ENCODE results near the gene GLRX2.
A peak's percentile ranks its signal among the peaks of the same experiment; 100 is the strongest.

GLRX2 gene

DNA sequence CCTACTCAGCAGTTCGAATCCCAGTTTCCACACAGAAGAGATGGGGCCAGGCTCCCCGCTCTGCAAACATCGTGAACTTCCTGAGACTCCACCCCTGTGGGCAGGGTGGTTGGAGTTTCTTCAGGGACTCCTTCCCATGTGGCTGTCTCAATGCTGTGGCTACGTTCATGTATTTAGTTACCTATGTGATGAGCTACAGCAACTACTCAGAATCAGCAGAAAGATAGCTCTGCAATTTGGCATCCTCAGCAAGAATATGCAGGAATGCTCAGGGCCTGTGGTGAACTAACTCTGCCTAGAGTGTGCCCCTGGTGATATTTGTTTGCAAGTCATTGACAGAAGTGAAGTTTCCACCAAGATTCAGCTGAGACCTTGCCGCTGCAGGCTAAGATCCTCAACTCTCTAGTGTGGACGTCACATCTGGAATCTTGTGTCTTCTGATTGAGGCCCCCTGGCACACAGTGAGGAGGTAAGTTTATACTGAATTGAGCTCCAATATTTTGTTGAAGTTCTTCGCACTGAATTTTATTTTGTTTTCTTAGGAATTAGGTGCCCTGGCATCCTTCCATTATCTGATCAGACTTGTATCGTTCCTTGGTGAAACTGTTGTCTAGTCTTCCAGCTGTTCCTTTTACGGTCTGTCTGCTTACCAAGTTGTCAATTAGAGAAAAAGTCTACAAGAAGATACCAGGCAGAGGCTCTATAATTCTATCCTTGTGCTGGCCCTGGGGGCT lies 8.2 kb upstream of the GLRX2 start:
- H3K4me3 ChIP-seq (replicated peaks; ENCODE audit: low read depth, low read length): no peak overlapping the region
- DNase-seq (ENCODE audit: extremely low read depth, low read depth): no peak
- TF ChIP-seq, protein P1, sequence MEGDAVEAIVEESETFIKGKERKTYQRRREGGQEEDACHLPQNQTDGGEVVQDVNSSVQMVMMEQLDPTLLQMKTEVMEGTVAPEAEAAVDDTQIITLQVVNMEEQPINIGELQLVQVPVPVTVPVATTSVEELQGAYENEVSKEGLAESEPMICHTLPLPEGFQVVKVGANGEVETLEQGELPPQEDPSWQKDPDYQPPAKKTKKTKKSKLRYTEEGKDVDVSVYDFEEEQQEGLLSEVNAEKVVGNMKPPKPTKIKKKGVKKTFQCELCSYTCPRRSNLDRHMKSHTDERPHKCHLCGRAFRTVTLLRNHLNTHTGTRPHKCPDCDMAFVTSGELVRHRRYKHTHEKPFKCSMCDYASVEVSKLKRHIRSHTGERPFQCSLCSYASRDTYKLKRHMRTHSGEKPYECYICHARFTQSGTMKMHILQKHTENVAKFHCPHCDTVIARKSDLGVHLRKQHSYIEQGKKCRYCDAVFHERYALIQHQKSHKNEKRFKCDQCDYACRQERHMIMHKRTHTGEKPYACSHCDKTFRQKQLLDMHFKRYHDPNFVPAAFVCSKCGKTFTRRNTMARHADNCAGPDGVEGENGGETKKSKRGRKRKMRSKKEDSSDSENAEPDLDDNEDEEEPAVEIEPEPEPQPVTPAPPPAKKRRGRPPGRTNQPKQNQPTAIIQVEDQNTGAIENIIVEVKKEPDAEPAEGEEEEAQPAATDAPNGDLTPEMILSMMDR (IDR thresholded peaks at IDR 0.05; ENCODE audit: low read depth, low read length, missing control alignments): no peak

DNA sequence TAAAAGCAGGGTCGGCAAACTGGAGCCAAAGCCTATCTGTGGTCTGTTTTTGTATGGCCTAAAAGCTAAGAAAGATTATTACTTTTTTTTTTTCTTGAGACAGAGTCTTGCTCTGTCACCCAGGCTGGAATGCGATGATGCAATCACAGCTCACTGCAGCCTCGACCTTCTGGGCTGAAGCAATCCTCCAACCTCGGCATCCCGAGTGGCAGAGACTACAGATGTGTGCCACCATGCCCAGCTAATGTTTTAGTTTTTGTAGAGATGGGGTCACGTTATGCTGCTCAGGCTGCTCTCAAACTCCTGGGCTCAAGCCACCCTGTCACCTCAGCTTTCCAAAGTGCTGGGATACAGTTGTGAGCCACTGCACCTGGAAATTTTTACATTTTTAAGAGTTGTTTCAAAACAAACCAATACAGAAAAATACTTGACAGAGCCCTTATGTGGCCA lies 6.5 kb upstream of the GLRX2 start:
- peak; percentile 36 for DNase-seq (ENCODE audit: extremely low read depth, low read depth)

GRCh38 chr1:193110864-193111263 lies 5.7 kb upstream of the GLRX2 start:
- H3K4me3 ChIP-seq (replicated peaks; ENCODE audit: low read depth, low read length): no peak overlapping the region
- no peak for DNase-seq (ENCODE audit: extremely low read depth, low read depth)
- TF ChIP-seq, protein P1 (IDR thresholded peaks at IDR 0.05; ENCODE audit: low read depth, low read length, missing control alignments): no peak

More for the DNA sequence above, 6.5 kb upstream of the GLRX2 start:
- TF ChIP-seq, protein P1 (IDR thresholded peaks at IDR 0.05; ENCODE audit: low read depth, low read length, missing control alignments): no peak
- no peak overlapping the region for H3K4me3 ChIP-seq (replicated peaks; ENCODE audit: low read depth, low read length)

GRCh38 chr1:193110246-193110645 lies 5.0 kb upstream of the GLRX2 start:
- TF ChIP-seq, protein P1 (IDR thresholded peaks at IDR 0.05; ENCODE audit: low read depth, low read length, missing control alignments): no peak
- DNase-seq (ENCODE audit: extremely low read depth, low read depth): no peak
- H3K4me3 ChIP-seq (replicated peaks; ENCODE audit: low read depth, low read length): no peak overlapping the region

GRCh38 chr1:193109619-193110018 lies 4.4 kb upstream of the GLRX2 start:
- DNase-seq (ENCODE audit: extremely low read depth, low read depth): no peak
- no peak overlapping the region for H3K4me3 ChIP-seq (replicated peaks; ENCODE audit: low read depth, low read length)
- TF ChIP-seq, protein P1 (IDR thresholded peaks at IDR 0.05; ENCODE audit: low read depth, low read length, missing control alignments): no peak

DNA sequence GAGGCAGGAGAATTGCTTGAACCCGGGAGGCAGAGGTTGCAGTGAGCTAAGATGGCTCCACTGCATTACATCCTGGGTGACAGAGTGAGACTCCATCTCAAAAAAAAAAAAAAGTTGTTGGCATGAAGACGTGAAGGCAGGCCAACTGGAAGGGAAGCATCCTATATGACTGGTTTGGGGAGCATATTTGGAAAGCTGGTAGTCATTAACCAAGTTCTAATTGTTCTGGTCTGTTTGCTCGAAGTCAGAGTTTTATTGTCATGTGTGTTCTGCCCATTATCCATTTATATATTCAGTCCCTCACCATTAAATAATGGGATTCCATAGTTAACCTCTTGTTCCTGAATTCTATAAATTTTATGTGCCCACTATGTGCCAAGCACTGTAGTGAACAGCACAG lies 3.3 kb upstream of the GLRX2 start:
- H3K4me3 ChIP-seq (replicated peaks; ENCODE audit: low read depth, low read length): no peak overlapping the region
- TF ChIP-seq, protein P1 (IDR thresholded peaks at IDR 0.05; ENCODE audit: low read depth, low read length, missing control alignments): no peak
- DNase-seq (ENCODE audit: extremely low read depth, low read depth): no peak

DNA sequence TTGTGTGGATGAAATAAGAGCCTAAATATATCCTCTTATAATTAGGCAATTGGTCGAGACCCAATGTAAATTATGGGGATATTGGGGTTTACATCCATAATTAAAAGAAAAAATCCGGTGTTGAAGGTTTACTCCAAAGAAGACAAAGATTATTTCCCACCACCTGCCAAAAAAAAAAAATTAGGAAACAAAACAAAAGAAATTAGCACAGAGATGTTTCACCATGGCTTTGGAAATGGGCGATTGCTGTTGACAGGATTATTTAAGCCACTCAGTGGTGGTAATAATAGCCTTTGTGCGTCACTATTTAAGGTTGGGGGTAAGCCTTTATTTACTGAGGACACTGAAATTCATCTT lies 585 bp upstream of the GLRX2 start:
- DNase-seq (ENCODE audit: extremely low read depth, low read depth): no peak
- TF ChIP-seq, protein P1 (IDR thresholded peaks at IDR 0.05; ENCODE audit: low read depth, low read length, missing control alignments): no peak
- H3K4me3 ChIP-seq (replicated peaks; ENCODE audit: low read depth, low read length): peak overlapping the region; percentile 81
